ENCODE measurements around the gene GAGE12G.
"Not testable (repeated sequence)": the region's sequence is repeated elsewhere in the genome, so short reads cannot be mapped to it uniquely, and the experiment has no call there.

The GAGE12G gene, protein sequence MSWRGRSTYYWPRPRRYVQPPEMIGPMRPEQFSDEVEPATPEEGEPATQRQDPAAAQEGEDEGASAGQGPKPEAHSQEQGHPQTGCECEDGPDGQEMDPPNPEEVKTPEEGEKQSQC

DNA sequence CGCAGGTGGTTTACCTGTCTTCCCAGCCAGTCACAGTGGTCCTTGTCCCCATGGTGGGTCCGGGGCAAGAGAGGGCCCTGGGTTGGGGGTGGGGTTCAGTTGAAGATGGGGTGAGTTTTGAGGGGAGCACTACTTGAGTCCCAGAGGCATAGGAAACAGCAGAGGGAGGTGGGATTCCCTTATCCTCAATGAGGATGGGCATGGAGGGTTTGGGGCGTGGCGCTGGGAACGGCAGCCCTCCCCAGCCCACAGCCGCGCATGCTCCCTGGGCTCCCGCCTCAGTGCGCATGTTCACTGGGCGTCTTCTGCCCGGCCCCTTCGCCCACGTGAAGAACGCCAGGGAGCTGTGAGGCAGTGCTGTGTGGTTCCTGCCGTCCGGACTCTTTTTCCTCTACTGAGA is at the start of gene GAGE12G:
Gene GAGE12G (plus strand): TSS at position 301 of the 400 bp plus-strand sequence. CDS start 1,155 bp downstream, outside the sequence.
- DNase-seq (ENCODE audit: low spot score); FAIRE-seq: not testable (repeated sequence)

GRCh38 chrX:49531877-49532276 is 38.3 kb upstream of the GAGE12G start, which contains the start of gene GAGE12C:
Gene GAGE12C, plus strand, starts transcription at chrX:49532177. Its CDS starts 1,155 bp downstream, at chrX:49533332.
- not testable (repeated sequence) for DNase-seq (ENCODE audit: low spot score); FAIRE-seq

- not testable (repeated sequence) for DNase-seq (ENCODE audit: low spot score); FAIRE-seq
These were observed 28.8 kb upstream of the GAGE12G start, which contains the start of gene GAGE12D for GRCh38 chrX:49541433-49541832. Gene GAGE12D, plus strand, starts transcription at chrX:49541733. Its CDS starts 1,155 bp downstream, at chrX:49542888.

DNA sequence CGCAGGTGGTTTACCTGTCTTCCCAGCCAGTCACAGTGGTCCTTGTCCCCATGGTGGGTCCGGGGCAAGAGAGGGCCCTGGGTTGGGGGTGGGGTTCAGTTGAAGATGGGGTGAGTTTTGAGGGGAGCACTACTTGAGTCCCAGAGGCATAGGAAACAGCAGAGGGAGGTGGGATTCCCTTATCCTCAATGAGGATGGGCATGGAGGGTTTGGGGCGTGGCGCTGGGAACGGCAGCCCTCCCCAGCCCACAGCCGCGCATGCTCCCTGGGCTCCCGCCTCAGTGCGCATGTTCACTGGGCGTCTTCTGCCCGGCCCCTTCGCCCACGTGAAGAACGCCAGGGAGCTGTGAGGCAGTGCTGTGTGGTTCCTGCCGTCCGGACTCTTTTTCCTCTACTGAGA is 19.2 kb upstream of the GAGE12G start, which contains the start of gene GAGE12E:
Gene GAGE12E (plus strand): TSS at position 301 of the 400 bp plus-strand sequence. CDS start 1,155 bp downstream, outside the sequence.
- not testable (repeated sequence) for DNase-seq (ENCODE audit: low spot score); FAIRE-seq

- not testable (repeated sequence) for DNase-seq (ENCODE audit: low spot score); FAIRE-seq
These were observed 9.7 kb upstream of the GAGE12G start, which contains the start of gene GAGE12F for GRCh38 chrX:49560542-49560941. Gene GAGE12F, plus strand, starts transcription at chrX:49560842. Its CDS starts 1,155 bp downstream, at chrX:49561997.

DNA sequence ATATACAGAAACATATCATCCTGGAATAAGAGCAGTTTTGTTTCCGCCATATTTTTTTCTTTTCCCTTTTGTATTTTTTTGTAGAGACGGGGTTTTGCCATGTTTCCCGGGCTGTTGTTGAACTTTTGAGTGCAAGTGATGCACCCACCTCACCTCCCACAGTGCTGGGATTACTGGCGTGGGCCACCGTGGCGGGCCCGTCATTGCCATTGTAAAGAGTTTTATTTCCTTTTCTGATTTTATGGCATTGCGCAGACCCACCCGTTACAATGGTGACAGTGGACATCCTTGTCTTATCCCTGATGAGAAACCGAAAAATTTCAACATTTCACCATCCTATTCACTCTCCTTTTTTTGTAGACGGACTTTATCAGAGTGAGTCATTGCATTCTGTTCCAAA is 1.5 kb upstream of the GAGE12G start:
- DNase-seq (ENCODE audit: low spot score); FAIRE-seq: not testable (repeated sequence)

DNA sequence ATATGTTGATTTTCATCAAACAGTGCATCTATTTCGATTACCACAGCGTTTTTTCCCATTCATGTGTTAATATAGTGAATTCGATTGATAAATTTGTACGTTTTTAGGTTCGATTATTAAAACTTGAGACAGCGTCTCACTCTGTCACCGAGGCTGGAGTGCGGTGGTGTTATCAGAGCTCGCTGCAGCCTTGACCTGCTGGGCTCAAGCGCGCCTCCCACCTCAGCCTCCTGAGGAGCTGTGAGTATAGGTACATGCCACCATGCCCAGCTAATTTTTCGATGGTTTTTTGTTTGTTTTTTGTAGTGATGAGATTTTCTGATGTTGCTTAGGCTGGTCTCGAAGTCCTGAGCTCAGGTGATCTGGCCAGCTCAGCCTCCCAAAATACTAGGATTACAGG is 1.0 kb upstream of the GAGE12G start:
- FAIRE-seq; DNase-seq (ENCODE audit: low spot score): not testable (repeated sequence)

DNA sequence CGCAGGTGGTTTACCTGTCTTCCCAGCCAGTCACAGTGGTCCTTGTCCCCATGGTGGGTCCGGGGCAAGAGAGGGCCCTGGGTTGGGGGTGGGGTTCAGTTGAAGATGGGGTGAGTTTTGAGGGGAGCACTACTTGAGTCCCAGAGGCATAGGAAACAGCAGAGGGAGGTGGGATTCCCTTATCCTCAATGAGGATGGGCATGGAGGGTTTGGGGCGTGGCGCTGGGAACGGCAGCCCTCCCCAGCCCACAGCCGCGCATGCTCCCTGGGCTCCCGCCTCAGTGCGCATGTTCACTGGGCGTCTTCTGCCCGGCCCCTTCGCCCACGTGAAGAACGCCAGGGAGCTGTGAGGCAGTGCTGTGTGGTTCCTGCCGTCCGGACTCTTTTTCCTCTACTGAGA is 9.4 kb downstream of the GAGE12G start, which contains the start of gene GAGE12H:
Gene GAGE12H (plus strand): TSS at position 301 of the 400 bp plus-strand sequence. CDS start 1,155 bp downstream, outside the sequence.
- not testable (repeated sequence) for DNase-seq (ENCODE audit: low spot score); FAIRE-seq

DNA sequence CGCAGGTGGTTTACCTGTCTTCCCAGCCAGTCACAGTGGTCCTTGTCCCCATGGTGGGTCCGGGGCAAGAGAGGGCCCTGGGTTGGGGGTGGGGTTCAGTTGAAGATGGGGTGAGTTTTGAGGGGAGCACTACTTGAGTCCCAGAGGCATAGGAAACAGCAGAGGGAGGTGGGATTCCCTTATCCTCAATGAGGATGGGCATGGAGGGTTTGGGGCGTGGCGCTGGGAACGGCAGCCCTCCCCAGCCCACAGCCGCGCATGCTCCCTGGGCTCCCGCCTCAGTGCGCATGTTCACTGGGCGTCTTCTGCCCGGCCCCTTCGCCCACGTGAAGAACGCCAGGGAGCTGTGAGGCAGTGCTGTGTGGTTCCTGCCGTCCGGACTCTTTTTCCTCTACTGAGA is 19.0 kb downstream of the GAGE12G start, which contains the start of gene GAGE2A:
Gene GAGE2A (plus strand): TSS at position 301 of the 400 bp plus-strand sequence. CDS start 1,155 bp downstream, outside the sequence.
- not testable (repeated sequence) for FAIRE-seq

DNA sequence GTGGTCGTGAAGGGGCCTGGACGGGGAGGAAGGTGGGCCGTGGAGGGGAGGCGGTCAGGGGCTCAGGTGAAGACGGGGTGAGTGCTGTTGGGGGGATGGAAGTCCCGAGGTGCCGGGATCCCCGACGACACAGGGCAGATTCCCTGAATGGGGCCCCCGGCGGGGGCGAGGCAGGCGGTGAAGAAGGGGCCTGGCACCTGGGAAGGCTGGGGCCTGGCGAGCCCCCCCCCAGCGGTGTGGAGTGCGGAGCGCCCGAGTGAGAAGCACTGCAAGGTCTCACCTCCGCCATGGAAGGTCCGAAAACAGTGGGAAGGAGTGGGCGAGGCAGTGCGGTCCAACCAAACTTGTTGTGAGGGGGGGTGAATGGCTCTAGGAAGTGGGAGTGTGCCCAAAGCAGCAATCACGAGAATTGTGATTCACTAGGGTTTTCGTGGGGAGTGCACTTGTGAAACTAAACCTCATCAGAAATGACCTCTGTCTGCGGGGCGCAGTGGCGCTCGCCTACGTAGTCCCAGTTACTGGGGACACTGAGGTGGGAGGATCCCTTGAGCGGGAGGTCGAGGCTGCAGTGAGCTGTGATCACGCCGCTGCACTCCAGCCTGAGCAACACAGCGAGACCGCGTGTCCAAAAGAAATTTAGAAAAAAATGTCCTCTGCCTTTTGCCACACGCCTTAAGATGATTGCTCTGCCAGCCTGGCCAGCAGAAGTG is 19.7 kb downstream of the GAGE12G start:
- DNase-seq (ENCODE audit: low spot score); FAIRE-seq: not testable (repeated sequence)

More for the DNA sequence above, 19.0 kb downstream of the GAGE12G start, which contains the start of gene GAGE2A:
- DNase-seq (ENCODE audit: low spot score): not testable (repeated sequence)

DNA sequence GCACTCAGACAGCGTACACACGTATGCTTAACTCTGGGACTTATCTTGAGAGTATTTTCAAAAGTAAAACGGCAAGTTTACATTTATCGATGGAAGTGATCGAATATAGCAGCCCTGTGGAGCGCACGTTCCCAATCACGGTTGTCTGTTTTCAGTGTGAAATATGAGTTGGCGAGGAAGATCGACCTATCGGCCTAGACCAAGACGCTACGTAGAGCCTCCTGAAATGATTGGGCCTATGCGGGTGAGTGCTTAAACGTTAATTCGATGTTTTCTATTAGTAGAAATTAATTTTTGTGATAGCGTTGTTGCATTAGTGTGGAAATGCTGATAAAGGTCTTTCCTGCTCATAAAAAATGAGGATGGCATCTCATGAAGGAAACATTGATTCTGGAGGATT is 20.3 kb downstream of the GAGE12G start:
- DNase-seq (ENCODE audit: low spot score); FAIRE-seq: not testable (repeated sequence)

DNA sequence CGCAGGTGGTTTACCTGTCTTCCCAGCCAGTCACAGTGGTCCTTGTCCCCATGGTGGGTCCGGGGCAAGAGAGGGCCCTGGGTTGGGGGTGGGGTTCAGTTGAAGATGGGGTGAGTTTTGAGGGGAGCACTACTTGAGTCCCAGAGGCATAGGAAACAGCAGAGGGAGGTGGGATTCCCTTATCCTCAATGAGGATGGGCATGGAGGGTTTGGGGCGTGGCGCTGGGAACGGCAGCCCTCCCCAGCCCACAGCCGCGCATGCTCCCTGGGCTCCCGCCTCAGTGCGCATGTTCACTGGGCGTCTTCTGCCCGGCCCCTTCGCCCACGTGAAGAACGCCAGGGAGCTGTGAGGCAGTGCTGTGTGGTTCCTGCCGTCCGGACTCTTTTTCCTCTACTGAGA is 28.5 kb downstream of the GAGE12G start, which contains the start of gene GAGE1:
Gene GAGE1 (plus strand): TSS at position 301 of the 400 bp plus-strand sequence. CDS start 1,155 bp downstream, outside the sequence.
- not testable (repeated sequence) for FAIRE-seq; DNase-seq (ENCODE audit: low spot score)

DNA sequence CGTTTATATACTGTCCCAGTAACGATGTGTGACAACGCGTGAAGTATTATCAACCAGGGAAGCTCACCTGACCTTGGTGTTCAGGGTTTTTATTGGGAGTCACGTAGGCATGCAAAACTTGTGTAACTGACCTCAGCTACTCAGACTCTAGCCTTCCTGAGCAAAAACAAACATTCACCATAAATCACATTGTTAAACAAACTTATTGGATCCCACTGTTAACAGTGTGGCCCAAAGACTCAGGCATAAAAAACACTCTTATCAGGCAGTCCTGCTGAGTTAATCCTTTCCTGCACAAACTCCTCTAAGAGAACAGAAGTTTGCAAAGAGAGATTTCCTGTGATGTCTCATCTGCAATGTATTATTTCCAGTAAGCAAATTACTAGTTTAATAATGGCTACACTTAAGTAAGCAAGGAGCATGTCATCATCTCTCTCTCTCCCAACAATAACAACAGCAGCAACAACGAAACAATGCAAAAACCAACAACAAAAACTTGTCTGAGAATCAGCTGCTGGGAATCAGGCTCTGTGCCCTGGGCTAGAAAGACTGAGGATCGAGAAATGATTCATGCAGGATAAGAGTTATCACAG is 40.6 kb downstream of the GAGE12G start:
- DNase-seq (ENCODE audit: low spot score): no peak
- no peak for FAIRE-seq

GRCh38 chrX:49618574-49618973 is 48.4 kb downstream of the GAGE12G start:
- FAIRE-seq (no peak), DNase-seq (ENCODE audit: low spot score) (no peak)
